BJ (cell line): ENCODE results near the gene THOC1. TPM values are rescaled to one million over a fixed set of nuclear protein-coding genes. Genes with fewer than 3 reads are reported as not detected.

Experiments
- CTCF ChIA-PET: fragments of 350-600 bp; formaldehyde crosslinking; extraction: SDS; loops from one replicate; lab custom pipeline; 2021; ENCODE audit warnings: antibody characterized with exemption, inconsistent platforms; lab: Yijun Ruan, JAX
- POLR2A ChIA-PET: fragments of 300-600 bp; sonication (Branson Sonifier 250); formaldehyde crosslinking; extraction: SDS; loops from one replicate; lab custom pipeline; 2021; ENCODE audit warnings: antibody characterized with exemption; lab: Charles Lee
- DNase-seq: peaks from one replicate; pipeline ENCODE4 v3.0.0-alpha.2; 2011; ENCODE audit warnings: low read depth
- H3K27me3 ChIP-seq: 2 replicates; pipeline ENCODE4 v1.6.0; 2011; ENCODE audit warnings: low read length; ENCODE audit not compliant: control insufficient read depth, insufficient read depth
- H3K36me3 ChIP-seq: 2 replicates; pipeline ENCODE4 v1.5.1; 2011; ENCODE audit warnings: low read length; ENCODE audit not compliant: control insufficient read depth, insufficient read depth
- H3K4me3 ChIP-seq: 2 replicates; pipeline ENCODE4 v1.5.1; 2011; ENCODE audit warnings: low read depth, mild to moderate bottlenecking, control low read depth, low read length
- polyA minus RNA-seq: library from RNA; depleted of rRNA, polyadenylated mRNA; stranded (reverse); fragments of >200 nt; gene quantifications from 2 replicates; pipeline ENCODE4 v1.2.3, GENCODE V29; 2011; rRNA and poly(A)+ RNA removed
- polyA plus RNA-seq: library from polyadenylated mRNA; depleted of rRNA; stranded (reverse); fragments of >200 nt; gene quantifications from 2 replicates; pipeline ENCODE4 v1.2.3, GENCODE V29; 2011; rRNA removed
- TF ChIP-seq, protein P1 (sequence below): IDR thresholded peaks from 2 replicates; pipeline ENCODE4 v1.5.1; 2011; ENCODE audit warnings: low read depth, mild to moderate bottlenecking, control low read depth, inconsistent platforms, low read length, moderate library complexity; ENCODE audit not compliant: insufficient read depth

Gene THOC1, protein sequence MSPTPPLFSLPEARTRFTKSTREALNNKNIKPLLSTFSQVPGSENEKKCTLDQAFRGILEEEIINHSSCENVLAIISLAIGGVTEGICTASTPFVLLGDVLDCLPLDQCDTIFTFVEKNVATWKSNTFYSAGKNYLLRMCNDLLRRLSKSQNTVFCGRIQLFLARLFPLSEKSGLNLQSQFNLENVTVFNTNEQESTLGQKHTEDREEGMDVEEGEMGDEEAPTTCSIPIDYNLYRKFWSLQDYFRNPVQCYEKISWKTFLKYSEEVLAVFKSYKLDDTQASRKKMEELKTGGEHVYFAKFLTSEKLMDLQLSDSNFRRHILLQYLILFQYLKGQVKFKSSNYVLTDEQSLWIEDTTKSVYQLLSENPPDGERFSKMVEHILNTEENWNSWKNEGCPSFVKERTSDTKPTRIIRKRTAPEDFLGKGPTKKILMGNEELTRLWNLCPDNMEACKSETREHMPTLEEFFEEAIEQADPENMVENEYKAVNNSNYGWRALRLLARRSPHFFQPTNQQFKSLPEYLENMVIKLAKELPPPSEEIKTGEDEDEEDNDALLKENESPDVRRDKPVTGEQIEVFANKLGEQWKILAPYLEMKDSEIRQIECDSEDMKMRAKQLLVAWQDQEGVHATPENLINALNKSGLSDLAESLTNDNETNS
- 8.7 and 23.7 TPM in 2 replicates for polyA plus RNA-seq
- polyA minus RNA-seq = 11.1 and 12.8 TPM in 2 replicates

DNA sequence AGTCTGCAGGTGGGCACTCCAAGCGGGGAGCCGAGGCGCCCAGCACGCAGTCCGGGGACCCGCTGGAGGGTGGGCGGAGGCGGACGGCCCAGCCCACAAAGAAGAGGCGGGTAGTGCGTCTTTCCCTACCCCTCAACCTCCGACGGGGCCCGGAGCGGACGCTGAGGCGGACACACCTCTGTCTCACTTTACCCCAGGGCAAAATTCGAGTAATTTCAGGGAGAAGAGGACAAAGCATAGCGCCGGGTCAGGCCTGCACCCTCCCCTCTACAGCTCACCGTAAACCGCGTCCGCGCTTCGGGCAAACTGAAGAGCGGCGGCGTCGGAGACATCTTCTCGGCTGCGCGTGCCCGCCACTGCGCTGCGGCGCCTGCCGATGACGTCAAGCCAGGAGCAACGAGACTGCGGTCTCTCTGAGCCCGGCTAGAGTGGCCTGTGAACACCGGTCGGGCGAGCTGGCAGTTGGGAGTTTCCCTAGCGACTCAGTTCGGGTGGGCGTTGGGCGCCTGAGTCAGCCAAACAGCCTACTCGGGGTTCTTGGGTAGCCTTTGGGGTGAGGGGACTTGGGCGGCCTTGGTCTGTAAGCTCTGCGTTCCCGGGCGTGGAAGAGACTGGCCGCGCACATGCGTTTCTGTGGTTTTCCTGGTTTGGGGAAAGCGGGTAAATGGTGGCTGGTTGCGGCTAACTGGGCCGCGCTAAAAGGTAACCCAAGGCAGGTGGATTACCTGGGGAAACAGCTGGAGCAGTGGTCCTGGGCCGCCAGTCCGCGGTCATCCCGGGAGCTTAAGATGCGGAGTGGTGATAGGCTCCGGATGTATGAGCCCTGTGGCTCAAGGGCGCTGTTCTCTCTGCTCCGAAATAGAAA lies at the start of gene THOC1:
THOC1 (minus strand) TSS at position 360 of the 865 bp plus-strand sequence; CDS start at position 332, 28 bp downstream.
- TF ChIP-seq, protein P1, sequence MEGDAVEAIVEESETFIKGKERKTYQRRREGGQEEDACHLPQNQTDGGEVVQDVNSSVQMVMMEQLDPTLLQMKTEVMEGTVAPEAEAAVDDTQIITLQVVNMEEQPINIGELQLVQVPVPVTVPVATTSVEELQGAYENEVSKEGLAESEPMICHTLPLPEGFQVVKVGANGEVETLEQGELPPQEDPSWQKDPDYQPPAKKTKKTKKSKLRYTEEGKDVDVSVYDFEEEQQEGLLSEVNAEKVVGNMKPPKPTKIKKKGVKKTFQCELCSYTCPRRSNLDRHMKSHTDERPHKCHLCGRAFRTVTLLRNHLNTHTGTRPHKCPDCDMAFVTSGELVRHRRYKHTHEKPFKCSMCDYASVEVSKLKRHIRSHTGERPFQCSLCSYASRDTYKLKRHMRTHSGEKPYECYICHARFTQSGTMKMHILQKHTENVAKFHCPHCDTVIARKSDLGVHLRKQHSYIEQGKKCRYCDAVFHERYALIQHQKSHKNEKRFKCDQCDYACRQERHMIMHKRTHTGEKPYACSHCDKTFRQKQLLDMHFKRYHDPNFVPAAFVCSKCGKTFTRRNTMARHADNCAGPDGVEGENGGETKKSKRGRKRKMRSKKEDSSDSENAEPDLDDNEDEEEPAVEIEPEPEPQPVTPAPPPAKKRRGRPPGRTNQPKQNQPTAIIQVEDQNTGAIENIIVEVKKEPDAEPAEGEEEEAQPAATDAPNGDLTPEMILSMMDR = no peak
- peak within 1 kb of the TSS; percentile 95 for H3K4me3 ChIP-seq
- DNase-seq = peak; percentile 48
- ChIA-PET POLR2A (interaction anchor here (0.6 kb wide), 1 partner anchor 69 kb away, joined by 4 read pairs; no protein-coding TSS in a partner anchor), CTCF (interaction anchor here (0.9 to 1.6 kb wide), 4 partner anchors 10 to 571 kb away, joined by 3 to 5 read pairs (median 3); no protein-coding TSS in a partner anchor)
- H3K27me3 ChIP-seq = no peaks in the 10 kb centered on the region
- H3K36me3 ChIP-seq = peaks cover 4% of the 10 kb centered on the region

DNA sequence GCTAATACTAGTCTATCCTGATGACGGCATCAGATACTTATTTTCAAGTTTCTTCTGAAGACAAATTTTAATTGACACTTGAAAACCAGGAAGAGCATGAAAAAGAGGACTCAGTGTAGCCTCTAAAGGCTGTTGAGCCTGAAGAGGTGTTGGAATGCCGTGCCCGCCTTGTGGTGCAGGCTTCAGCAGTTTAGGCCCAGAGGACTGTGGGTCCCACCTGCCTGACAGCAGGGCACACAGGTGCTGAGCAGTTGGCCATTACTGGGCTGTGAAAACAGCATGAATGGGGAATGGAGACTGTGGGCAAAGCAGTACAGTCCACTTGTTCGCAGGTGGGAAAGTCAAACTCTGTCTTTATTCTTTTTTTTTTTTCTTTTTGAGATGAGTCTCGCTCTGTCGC lies 49.8 kb upstream of the THOC1 start:
- no peak overlapping the region for H3K4me3 ChIP-seq
- H3K27me3 ChIP-seq = peaks cover 11% of the 10 kb centered on the region
- CTCF ChIA-PET = no interaction called here
- no peak for DNase-seq
- peaks cover 5% of the 10 kb centered on the region for H3K36me3 ChIP-seq
- POLR2A ChIA-PET = no interaction called here
- TF ChIP-seq, protein P1 = no peak

DNA sequence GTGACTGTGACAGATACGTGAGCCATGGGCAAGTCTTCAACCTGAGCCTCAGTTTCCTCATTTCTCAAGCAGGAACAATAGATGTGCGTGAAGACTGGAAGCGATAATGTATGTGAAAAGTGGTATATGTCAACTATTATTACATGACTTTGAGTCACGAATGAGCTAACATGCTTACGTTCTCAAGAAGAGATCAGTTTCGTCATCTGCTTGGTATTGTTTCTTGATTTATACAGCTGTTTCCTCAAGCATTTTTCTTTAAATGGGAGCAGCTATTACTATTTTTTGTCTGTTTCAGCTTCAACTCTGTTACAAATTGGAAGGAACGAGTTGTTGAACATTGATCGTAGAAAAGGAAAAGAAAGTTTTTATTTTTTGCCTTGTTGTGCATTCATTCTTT lies 48.5 kb upstream of the THOC1 start:
- POLR2A ChIA-PET = no interaction called here
- Histone ChIP-seq H3K27me3 (peaks cover 11% of the 10 kb centered on the region), H3K4me3 (no peak overlapping the region), H3K36me3 (peaks cover 3% of the 10 kb centered on the region)
- CTCF ChIA-PET = interaction anchor here (0.9 kb wide), 1 partner anchor 299 kb away, joined by 3 read pairs; no protein-coding TSS in a partner anchor
- DNase-seq = no peak
- TF ChIP-seq, protein P1 = no peak

DNA sequence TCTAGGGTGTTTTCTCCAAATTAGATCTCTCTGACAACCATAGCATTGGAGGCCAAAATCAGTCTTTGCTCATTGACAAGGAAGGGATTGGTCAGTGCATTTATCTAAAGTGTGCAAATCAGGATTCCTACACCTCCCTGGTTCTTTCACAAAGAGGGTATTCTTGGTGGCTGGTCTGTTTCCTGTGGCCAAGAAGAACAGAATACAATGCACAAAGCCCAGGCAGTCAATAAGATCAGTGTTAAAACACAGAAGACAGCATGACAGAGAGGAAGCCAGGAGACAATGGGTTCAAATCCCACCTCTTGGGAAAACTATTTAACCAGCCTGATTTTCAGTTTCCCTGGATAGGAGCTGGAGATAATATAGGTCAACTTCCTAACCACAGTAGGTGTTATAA lies 46.1 kb upstream of the THOC1 start:
- peaks cover 2% of the 10 kb centered on the region for H3K36me3 ChIP-seq
- DNase-seq = no peak
- H3K27me3 ChIP-seq = peaks cover 13% of the 10 kb centered on the region
- no peak overlapping the region for H3K4me3 ChIP-seq
- POLR2A ChIA-PET = no interaction called here
- TF ChIP-seq, protein P1 = no peak
- CTCF ChIA-PET = interaction anchor here (0.8 kb wide), 1 partner anchor 20 kb away, joined by 3 read pairs; no protein-coding TSS in a partner anchor
